Camera-type eye (tissue), 1 donor: ENCODE data around the gene MATR3. TPM values are rescaled to one million over a fixed set of nuclear protein-coding genes. Genes with fewer than 3 reads are reported as not detected.

Experiments
- total RNA-seq: library from RNA; depleted of rRNA; stranded (reverse); fragments of >200 nt; gene quantifications from one replicate; pipeline ENCODE4 v1.2.3, GENCODE V29; 2014

MATR3 gene, protein sequence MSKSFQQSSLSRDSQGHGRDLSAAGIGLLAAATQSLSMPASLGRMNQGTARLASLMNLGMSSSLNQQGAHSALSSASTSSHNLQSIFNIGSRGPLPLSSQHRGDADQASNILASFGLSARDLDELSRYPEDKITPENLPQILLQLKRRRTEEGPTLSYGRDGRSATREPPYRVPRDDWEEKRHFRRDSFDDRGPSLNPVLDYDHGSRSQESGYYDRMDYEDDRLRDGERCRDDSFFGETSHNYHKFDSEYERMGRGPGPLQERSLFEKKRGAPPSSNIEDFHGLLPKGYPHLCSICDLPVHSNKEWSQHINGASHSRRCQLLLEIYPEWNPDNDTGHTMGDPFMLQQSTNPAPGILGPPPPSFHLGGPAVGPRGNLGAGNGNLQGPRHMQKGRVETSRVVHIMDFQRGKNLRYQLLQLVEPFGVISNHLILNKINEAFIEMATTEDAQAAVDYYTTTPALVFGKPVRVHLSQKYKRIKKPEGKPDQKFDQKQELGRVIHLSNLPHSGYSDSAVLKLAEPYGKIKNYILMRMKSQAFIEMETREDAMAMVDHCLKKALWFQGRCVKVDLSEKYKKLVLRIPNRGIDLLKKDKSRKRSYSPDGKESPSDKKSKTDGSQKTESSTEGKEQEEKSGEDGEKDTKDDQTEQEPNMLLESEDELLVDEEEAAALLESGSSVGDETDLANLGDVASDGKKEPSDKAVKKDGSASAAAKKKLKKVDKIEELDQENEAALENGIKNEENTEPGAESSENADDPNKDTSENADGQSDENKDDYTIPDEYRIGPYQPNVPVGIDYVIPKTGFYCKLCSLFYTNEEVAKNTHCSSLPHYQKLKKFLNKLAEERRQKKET
- 745 TPM for total RNA-seq

DNA sequence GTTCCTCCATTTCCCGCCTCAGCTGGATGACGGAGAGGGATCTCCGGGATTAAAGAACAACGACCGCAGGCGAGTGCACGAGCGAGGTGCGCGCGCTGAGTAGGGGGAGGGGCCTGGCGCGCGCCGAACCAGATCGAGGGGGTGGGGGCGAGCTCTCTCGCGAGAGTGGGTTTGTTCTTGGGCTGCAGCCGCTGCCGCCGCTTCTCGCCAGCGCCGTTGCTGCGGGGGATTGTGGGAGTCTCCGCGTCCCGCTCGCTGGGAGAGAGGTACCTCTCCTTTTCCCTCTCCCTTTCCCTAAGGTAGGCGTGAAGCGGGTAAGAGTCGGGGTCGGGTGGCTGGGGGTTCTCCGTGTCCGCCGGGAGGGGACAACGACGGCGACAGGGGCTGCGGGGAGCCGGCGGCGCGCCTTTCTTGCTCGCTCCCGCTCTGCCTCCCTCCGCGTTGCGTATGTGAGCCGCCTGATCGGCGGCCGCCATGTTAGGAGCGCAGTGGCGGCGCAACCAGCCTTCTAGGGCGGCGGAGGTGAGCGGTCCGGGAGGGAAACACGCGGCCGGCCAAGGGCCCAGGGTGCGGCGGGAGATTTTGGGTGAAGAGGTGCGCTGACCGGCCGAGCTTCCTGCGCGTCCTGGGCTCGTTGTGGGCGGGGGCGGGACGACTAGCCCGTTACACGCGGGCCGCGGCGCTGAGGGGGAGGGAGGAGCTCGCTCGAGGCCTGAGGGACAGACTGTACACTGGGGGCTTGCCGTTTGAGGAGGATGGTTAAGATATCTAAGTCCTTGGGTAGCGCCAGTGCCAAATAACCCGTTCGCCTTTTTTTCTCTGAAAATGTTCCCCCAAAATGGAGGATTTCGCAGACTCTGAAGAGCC is at the start of gene MATR3:
MATR3 (plus strand) TSS at position 234 of the 867 bp plus-strand sequence. CDS start 13,676 bp downstream, outside the sequence.

DNA sequence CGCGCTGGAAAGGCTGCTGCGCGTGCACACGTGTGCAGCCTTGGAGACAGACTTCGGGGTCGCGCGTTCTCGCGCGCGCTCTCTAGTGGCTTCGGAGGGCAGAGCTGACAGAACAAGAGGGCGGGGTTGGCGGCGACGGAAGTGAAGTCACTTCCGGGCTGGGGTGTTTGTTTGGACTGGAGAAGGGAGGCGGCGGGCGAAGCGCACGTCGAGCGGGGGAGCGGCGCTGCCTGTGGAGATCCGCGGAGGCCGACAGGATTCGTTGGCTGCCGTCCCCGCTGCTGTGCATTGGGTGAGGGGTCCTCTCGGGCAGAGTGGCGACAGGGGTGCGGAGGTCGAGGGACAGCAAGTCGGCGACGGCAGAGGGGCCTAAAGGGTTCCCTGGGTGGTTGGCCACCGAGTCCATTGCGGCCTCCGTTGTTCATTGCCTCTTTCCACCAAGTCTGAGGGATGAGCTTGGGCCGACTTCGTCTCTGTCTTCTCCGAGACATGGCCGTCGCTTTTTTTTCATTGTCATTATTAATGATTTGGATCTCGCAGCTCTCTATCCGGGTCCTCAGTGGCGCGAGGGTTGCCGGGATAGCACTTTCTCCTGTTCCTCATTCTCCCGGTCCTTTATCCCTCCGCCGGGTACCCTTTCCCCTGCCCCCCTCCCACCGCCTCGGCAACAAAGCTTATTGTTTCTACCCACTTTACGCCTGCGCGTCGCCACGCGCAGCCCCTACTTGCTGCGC is 48.3 kb downstream of the MATR3 start, which contains the start of gene PAIP2:
PAIP2 (plus strand) TSS at position 166 of the 734 bp plus-strand sequence. CDS start 21,931 bp downstream, outside the sequence.

Other genes starting within 250 kb of the MATR3 start
- 37.3 TPM for gene SIL1, start 95.4 kb upstream of the MATR3 start, total RNA-seq
- 168 TPM for gene PAIP2, start 48.1 kb downstream of the MATR3 start, total RNA-seq
- not detected for gene SLC23A1, start 89.6 kb downstream of the MATR3 start, total RNA-seq
- not detected for gene MZB1, start 96.2 kb downstream of the MATR3 start, total RNA-seq
- gene PROB1, start 101.4 kb downstream of the MATR3 start, total RNA-seq = 2.9 TPM
- 2.8 TPM for gene SPATA24, start 110.3 kb downstream of the MATR3 start, total RNA-seq
- gene DNAJC18, start 145.8 kb downstream of the MATR3 start, total RNA-seq = 30.2 TPM
- gene ECSCR, start 169.0 kb downstream of the MATR3 start, total RNA-seq = 10.8 TPM
- not detected for gene SMIM33, start 177.3 kb downstream of the MATR3 start, total RNA-seq
- 20.9 TPM for gene STING1, start 189.0 kb downstream of the MATR3 start, total RNA-seq